Fibroblast of the aortic adventitia (primary cell): ENCODE data around the gene E2F2. TPM values are rescaled to one million over a fixed set of nuclear protein-coding genes. Genes with fewer than 3 reads are reported as not detected.

Source experiments
- DNase-seq: peaks from one replicate; pipeline ENCODE4 v3.0.0-alpha.2; 2010; ENCODE audit warnings: low read depth
- H3K4me3 ChIP-seq: 2 replicates; pipeline ENCODE4 v1.5.1; 2011; ENCODE audit warnings: low read depth, mild to moderate bottlenecking, control low read depth, low read length, moderate library complexity
- CTCF ChIP-seq: IDR thresholded peaks from 2 replicates; pipeline ENCODE4 v1.5.1; 2011; ENCODE audit warnings: mild to moderate bottlenecking, low read length, control low read depth, inconsistent platforms; ENCODE audit not compliant: insufficient read depth
- total RNA-seq: library from RNA; depleted of rRNA; stranded (reverse); fragments of >200 nt; gene quantifications from 2 replicates; pipeline ENCODE4 v1.2.3, GENCODE V29; 2012; ENCODE audit warnings: low replicate concordance

The E2F2 gene
- total RNA-seq, 1 donor = 5.6 TPM

GRCh38 chr1:23575226-23575810 is 44.3 kb upstream of the E2F2 start:
- H3K4me3 ChIP-seq = no peak overlapping the region
- no peak for TF ChIP-seq CTCF
- DNase-seq = no peak

- no peak for DNase-seq
- TF ChIP-seq CTCF = no peak
- no peak overlapping the region for H3K4me3 ChIP-seq
Measured at GRCh38 chr1:23574265-23574754, 43.3 kb upstream of the E2F2 start.

- H3K4me3 ChIP-seq = no peak overlapping the region
- TF ChIP-seq CTCF = no peak
- DNase-seq = no peak
Measured at GRCh38 chr1:23573574-23574182, 42.6 kb upstream of the E2F2 start.

GRCh38 chr1:23571465-23571864 is 40.4 kb upstream of the E2F2 start:
- DNase-seq = no peak
- no peak for TF ChIP-seq CTCF
- no peak overlapping the region for H3K4me3 ChIP-seq

- no peak overlapping the region for H3K4me3 ChIP-seq
- no peak for TF ChIP-seq CTCF
- DNase-seq = no peak
Measured at GRCh38 chr1:23570001-23570691, 39.1 kb upstream of the E2F2 start.

GRCh38 chr1:23568608-23569383 is 37.8 kb upstream of the E2F2 start:
- peak overlapping the region; percentile 59 for H3K4me3 ChIP-seq
- DNase-seq = no peak
- TF ChIP-seq CTCF = no peak
